Fibroblast of lung (primary cell): ENCODE results near the gene SPI1. TPM values are rescaled to one million over a fixed set of nuclear protein-coding genes. Genes with fewer than 3 reads are reported as not detected.

Experiments used
- DNase-seq, 2 donors: peaks; one replicate each; pipeline versions ENCODE4 v3.0.0 to v3.0.0-alpha.2; 2010; ENCODE audit warnings: low read depth in 2 of 2
- H2AFZ ChIP-seq: 2 replicates; pipeline ENCODE4 v1.5.1; 2012; ENCODE audit warnings: low read length, control low read depth, inconsistent platforms
- H3K27ac ChIP-seq: 2 replicates; pipeline ENCODE4 v1.5.1; 2011; ENCODE audit warnings: low read length, control low read depth; ENCODE audit not compliant: insufficient read depth
- H3K27me3 ChIP-seq: 2 replicates; pipeline ENCODE4 v1.5.1; 2011; ENCODE audit warnings: mild to moderate bottlenecking, low read length; ENCODE audit not compliant: control insufficient read depth, insufficient read depth
- H3K36me3 ChIP-seq: 2 replicates; pipeline ENCODE4 v1.5.1; 2011; ENCODE audit warnings: low read length; ENCODE audit not compliant: control insufficient read depth, insufficient read depth
- H3K4me1 ChIP-seq: 2 replicates; pipeline ENCODE4 v1.5.1; 2011; ENCODE audit warnings: low read length; ENCODE audit not compliant: control insufficient read depth, insufficient read depth; ENCODE audit errors: extremely low read depth
- H3K4me2 ChIP-seq: 2 replicates; pipeline ENCODE4 v1.5.1; 2011; ENCODE audit warnings: low read length, control low read depth; ENCODE audit not compliant: insufficient read depth; ENCODE audit errors: extremely low read depth
- H3K4me3 ChIP-seq, 4 experiments: fragments of 200-600 bp in 1 of 4; sonication (generic) in 1 of 4; replicated peaks in 1 of 4; 2 replicates each; pipeline ENCODE4 v1.5.1; 2011 to 2016; ENCODE audit warnings: low read length in 4 of 4, low read depth in 3 of 4, mild to moderate bottlenecking in 3 of 4, control low read depth in 2 of 4, inconsistent platforms in 1 of 4, mixed read lengths in 1 of 4; ENCODE audit not compliant: insufficient read depth in 1 of 4; ENCODE audit errors: control extremely low read depth in 1 of 4
- H3K79me2 ChIP-seq: 2 replicates; pipeline ENCODE4 v1.5.1; 2012; ENCODE audit warnings: mild to moderate bottlenecking, low read length, inconsistent platforms; ENCODE audit not compliant: control insufficient read depth, insufficient read depth
- H3K9ac ChIP-seq: 2 replicates; pipeline ENCODE4 v1.5.1; 2011; ENCODE audit warnings: mild to moderate bottlenecking, low read length, control low read depth; ENCODE audit not compliant: insufficient read depth
- H3K9me3 ChIP-seq: 2 replicates; pipeline ENCODE4 v1.5.1; 2012; ENCODE audit warnings: low read depth, low read length; ENCODE audit not compliant: control insufficient read depth, insufficient read depth
- H4K20me1 ChIP-seq: 2 replicates; pipeline ENCODE4 v1.5.1; 2011; ENCODE audit warnings: low read length; ENCODE audit not compliant: control insufficient read depth, insufficient read depth; ENCODE audit errors: extremely low read depth
- EZH2 ChIP-seq: IDR thresholded peaks from 2 replicates; pipeline ENCODE4 v1.5.1; 2012; ENCODE audit warnings: low read length, control low read depth, mild to moderate bottlenecking; ENCODE audit errors: missing control alignments
- polyA plus RNA-seq, 2 donors: library from polyadenylated mRNA; depleted of rRNA in 1 of 2; stranded (reverse) in 1 of 2; unstranded in 1 of 2; fragments of >200 nt; gene quantifications; 2 replicates each; pipeline ENCODE4 v1.2.1, GENCODE V29; 2011 to 2012; ENCODE audit warnings: missing spikeins in 1 of 2
- total RNA-seq: library from RNA; depleted of rRNA; stranded (reverse); fragments of >200 nt; gene quantifications from 2 replicates; pipeline ENCODE4 v1.2.1, GENCODE V29; 2014
- TF ChIP-seq, protein P1 (sequence below), 2 donors: IDR thresholded peaks in 1 of 2; conservative IDR thresholded peaks in 1 of 2; 1 replicate in 1 of 2; 2 replicates in 1 of 2; pipeline ENCODE4 v1.5.1; 2011 to 2012; ENCODE audit warnings: low read length in 2 of 2, control low read depth in 1 of 2, inconsistent platforms in 1 of 2, low read depth in 1 of 2, mild to moderate bottlenecking in 1 of 2

SPI1 gene
- total and polyA plus RNA-seq, 2 donors (not counting 1 experiment from before 2014, with no cell fraction given): not detected

DNA sequence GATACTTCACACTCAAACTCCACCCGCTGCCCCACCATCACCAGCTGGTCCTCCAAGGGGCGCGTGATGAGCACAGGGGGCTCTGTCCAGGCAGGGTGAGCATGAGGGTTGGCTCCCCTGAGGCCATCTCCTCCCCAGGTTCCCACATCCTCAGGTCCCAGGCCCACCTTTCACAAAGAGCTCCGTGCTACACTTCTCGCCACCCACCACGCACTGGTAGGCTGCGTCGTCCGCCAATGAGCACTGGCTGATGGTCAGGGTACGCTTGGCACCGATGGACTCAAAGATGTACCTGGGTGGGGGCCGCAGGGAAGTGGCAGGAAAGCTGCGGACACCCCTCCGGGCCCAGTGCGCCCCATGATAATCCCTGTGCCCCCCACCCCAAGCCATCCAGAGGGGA, 35.5 kb downstream of the SPI1 start:
- H3K9me3 ChIP-seq: no peaks in the 10 kb centered on the region
- no peak for DNase-seq
- no peak overlapping the region for H2AFZ ChIP-seq
- H3K27ac ChIP-seq: no peak overlapping the region
- H3K4me1 ChIP-seq: no peaks in the 10 kb centered on the region
- no peak overlapping the region for H3K9ac ChIP-seq
- H3K27me3 ChIP-seq: peaks cover 7% of the 10 kb centered on the region
- H4K20me1 ChIP-seq: no peaks in the 10 kb centered on the region
- no peak overlapping the region for H3K4me2 ChIP-seq
- no peaks in the 10 kb centered on the region for H3K79me2 ChIP-seq
- TF ChIP-seq, protein P1, sequence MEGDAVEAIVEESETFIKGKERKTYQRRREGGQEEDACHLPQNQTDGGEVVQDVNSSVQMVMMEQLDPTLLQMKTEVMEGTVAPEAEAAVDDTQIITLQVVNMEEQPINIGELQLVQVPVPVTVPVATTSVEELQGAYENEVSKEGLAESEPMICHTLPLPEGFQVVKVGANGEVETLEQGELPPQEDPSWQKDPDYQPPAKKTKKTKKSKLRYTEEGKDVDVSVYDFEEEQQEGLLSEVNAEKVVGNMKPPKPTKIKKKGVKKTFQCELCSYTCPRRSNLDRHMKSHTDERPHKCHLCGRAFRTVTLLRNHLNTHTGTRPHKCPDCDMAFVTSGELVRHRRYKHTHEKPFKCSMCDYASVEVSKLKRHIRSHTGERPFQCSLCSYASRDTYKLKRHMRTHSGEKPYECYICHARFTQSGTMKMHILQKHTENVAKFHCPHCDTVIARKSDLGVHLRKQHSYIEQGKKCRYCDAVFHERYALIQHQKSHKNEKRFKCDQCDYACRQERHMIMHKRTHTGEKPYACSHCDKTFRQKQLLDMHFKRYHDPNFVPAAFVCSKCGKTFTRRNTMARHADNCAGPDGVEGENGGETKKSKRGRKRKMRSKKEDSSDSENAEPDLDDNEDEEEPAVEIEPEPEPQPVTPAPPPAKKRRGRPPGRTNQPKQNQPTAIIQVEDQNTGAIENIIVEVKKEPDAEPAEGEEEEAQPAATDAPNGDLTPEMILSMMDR (conservative IDR thresholded peaks at IDR 0.05 in 1 of 2, IDR thresholded peaks at IDR 0.05 in 1 of 2; ENCODE audit: low read depth in 1 of 2, low read length in 2 of 2): no peak
- H3K36me3 ChIP-seq: no peaks in the 10 kb centered on the region
- no peak overlapping the region for H3K4me3 ChIP-seq

DNA sequence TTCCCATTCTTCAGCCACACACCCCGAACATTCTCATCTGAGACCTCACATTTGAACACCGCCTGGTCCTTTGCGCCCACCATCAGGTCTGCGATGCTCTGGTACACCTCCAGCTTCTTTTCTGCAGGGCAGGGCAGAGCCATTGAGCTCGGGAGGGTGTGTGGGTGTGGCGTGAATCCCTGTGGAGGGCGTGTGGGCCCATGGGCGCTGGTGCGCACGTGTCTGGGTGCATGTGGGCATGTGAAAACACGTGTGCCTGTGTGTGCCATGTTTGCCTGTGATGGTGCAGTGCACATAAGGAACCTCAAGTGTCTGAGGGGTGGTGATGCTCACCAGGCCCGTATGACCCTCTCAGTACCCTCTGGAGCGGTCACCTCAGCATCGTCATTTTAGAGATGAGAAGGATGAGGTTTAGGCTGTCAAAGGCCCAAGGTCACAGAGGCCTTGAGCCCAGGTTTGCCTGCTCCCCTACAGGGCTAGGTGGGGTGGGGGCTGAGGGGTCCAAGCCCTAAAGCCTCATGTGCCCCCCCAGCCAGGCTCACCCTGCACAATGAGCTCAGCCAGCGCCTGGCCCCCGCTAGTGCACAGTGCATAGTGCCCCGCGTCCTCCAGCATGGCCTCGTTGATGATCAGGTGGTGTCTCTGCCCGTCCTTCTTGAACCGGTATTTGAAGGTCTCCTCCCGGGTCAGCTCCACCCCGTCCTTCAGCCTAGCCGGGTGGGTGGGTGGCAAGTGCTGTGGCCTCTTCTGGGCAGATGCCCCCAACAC, 36.1 kb downstream of the SPI1 start:
- no peaks in the 10 kb centered on the region for H3K79me2 ChIP-seq
- no peak overlapping the region for H3K4me3 ChIP-seq
- H2AFZ ChIP-seq: no peak overlapping the region
- H4K20me1 ChIP-seq: no peaks in the 10 kb centered on the region
- H3K9ac ChIP-seq: no peak overlapping the region
- peaks cover 7% of the 10 kb centered on the region for H3K27me3 ChIP-seq
- DNase-seq: no peak
- H3K9me3 ChIP-seq: no peaks in the 10 kb centered on the region
- no peaks in the 10 kb centered on the region for H3K4me1 ChIP-seq
- TF ChIP-seq, protein P1 (conservative IDR thresholded peaks at IDR 0.05 in 1 of 2, IDR thresholded peaks at IDR 0.05 in 1 of 2; ENCODE audit: low read depth in 1 of 2, low read length in 2 of 2): no peak
- no peak for TF ChIP-seq EZH2
- H3K4me2 ChIP-seq: no peak overlapping the region
- H3K36me3 ChIP-seq: no peaks in the 10 kb centered on the region
- H3K27ac ChIP-seq: no peak overlapping the region

DNA sequence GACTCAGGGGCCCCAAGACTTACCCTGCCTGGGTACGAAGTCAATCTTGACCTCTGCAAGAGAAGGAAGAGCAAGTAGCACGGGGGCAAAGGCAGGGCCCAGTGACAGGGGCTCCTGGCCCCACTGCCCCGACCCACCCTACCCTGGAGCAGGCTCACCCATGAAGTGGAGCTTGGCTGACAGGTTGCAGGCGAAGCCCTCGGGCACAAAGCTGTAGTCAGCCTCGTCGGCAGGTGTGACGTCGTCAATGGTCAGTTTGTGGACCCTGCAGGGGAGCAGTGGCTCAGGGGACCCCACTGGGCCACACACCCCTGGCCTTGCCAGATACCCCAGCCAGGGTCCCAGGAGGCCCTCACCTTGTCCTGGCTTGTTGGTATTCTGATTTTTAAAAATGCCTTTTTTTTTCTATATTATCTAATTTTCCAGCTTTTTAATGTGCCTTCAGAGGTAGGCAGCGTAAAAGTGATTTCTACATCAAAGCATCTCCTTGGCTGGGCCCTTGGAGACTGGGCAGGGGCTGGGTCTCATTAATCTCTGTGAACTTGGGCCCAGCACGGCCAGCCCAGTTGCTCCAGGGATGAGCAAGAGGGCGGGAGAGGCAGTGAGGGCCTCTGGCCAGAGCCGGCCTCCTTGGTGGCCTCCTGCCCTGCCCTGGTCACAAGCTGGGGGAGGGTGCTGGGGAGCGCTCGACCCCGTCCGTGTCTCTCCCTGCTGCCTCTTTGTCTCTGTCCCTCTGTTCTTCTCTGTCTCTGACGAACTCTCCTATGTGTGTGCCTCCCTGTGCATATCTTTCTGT, 37.2 kb downstream of the SPI1 start:
- Histone ChIP-seq H3K9me3 (no peaks in the 10 kb centered on the region), H3K4me1 (no peaks in the 10 kb centered on the region), H3K27me3 (peaks cover 5% of the 10 kb centered on the region), H3K4me2 (no peak overlapping the region), H3K79me2 (no peaks in the 10 kb centered on the region), H2AFZ (no peak overlapping the region), H3K27ac (no peak overlapping the region), H4K20me1 (no peaks in the 10 kb centered on the region), H3K36me3 (no peaks in the 10 kb centered on the region), H3K9ac (no peak overlapping the region), H3K4me3 (no peak overlapping the region)
- TF ChIP-seq EZH2: no peak
- TF ChIP-seq, protein P1 (conservative IDR thresholded peaks at IDR 0.05 in 1 of 2, IDR thresholded peaks at IDR 0.05 in 1 of 2; ENCODE audit: low read depth in 1 of 2, low read length in 2 of 2): no peak
- DNase-seq: no peak
